GM12874 (cell line): Measurements from ENCODE around the gene UTP3.
A peak's percentile ranks its signal among the peaks of the same experiment; 100 is the strongest.

Source experiments
- TF ChIP-seq, protein P1 (sequence below): IDR thresholded peaks from 2 replicates; pipeline ENCODE4 v1.5.1; 2011; ENCODE audit warnings: low read depth, mild to moderate bottlenecking, control low read depth, low read length, moderate library complexity; ENCODE audit not compliant: insufficient read depth

The UTP3 gene

DNA sequence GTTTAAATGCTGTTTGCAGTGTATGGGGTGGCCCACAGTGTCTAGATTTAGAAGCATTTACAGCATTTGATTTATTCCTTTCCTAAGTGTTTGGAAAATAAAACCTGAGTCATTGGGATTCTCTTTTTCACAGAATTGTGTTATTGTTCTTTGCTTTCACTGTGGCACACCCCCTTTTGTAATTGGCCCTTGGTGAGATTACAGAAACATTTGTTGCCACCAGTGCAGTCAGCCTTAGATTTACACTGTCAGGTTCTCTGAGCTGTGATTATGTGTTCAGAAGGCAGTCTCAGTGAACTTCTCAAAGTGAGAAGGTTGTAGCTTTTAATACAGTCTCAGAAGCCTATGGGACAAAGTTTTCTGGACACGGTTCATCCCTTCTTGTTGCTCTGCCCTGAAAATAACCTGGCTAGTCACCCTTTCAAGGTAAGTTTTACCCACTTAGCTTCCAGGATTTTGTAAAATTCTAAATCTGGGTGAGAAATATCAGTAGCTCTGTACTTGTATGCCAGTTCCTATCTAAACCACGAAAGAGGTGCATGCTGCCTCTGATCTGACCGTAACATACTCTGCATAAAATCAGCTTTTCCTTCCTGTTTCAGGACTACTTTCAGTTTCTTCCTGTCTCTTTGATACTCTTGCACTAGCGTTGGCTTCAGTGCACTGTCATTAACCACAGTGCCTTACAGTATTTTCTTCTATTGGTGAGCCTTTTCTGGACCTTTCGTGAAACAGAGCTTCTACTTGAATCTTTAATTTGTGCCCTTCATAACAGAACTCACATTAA, 46.0 kb downstream of the UTP3 start:
- TF ChIP-seq, protein P1, sequence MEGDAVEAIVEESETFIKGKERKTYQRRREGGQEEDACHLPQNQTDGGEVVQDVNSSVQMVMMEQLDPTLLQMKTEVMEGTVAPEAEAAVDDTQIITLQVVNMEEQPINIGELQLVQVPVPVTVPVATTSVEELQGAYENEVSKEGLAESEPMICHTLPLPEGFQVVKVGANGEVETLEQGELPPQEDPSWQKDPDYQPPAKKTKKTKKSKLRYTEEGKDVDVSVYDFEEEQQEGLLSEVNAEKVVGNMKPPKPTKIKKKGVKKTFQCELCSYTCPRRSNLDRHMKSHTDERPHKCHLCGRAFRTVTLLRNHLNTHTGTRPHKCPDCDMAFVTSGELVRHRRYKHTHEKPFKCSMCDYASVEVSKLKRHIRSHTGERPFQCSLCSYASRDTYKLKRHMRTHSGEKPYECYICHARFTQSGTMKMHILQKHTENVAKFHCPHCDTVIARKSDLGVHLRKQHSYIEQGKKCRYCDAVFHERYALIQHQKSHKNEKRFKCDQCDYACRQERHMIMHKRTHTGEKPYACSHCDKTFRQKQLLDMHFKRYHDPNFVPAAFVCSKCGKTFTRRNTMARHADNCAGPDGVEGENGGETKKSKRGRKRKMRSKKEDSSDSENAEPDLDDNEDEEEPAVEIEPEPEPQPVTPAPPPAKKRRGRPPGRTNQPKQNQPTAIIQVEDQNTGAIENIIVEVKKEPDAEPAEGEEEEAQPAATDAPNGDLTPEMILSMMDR: no peak

GRCh38 chr4:70734971-70735370, 46.6 kb downstream of the UTP3 start:
- TF ChIP-seq, protein P1: no peak

- TF ChIP-seq, protein P1: peak; percentile 36; the same call in 1 of the 2 replicates
Observed at GRCh38 chr4:70735915-70736314, 47.6 kb downstream of the UTP3 start.

GRCh38 chr4:70737006-70737405, 48.7 kb downstream of the UTP3 start:
- TF ChIP-seq, protein P1: no peak

DNA sequence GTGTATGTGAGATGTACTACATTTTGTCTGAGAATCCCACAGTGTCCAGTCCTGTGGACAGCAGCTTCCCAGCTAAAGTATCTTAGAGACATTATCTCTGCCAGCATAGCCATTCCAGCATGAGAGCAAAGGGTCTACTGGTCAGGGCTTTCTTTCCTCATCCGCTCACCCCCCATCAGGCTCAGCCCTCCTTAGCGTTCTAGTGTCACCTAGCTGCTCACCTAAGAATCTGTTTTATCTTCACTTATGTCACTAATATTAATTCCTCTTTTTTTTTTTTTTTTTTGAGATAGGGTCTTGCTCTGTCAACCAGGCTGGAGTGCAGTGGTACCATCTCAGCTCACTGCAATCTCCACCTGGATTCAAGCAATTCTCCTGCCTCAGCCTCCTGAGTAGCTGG, 49.1 kb downstream of the UTP3 start:
- TF ChIP-seq, protein P1: no peak

DNA sequence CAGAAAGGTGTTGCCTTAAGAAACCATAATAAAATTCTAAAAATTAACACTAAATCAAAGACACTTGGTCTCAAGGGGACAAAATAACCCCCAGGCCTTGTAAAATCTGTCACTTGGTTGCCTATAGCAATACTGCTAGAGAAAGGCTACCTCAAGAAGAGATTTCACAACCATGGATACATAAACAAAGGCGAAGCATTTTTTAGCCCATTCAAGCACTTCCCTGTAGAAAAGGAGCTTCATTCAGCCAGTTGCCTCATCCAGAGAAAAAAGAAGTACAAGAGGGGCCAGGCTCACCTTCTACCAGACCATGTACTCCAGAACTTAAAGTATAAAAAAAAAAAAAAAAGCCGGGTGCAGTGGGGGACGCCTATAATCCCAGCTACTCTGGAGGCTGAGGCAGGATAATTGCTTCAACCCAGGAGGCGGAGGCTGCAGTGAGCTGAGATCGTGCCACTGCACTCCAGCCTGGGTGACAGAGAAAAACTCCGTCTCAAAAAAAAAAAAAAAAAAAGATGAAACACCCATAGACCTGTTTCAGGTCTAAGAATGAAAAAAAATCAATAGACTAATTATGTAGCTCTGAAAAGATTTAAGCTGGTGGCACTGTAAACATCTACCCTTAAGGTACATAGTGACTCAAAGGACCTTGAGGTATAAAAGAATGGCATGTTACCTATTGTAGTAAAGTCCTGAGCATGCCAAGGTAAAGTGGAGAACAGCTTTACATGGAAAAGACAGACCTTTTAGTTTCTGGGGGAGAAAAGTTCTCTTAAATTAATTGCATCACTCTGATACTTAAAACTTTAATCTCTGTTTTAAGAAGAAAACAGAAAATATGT, 51.4 kb downstream of the UTP3 start:
- TF ChIP-seq, protein P1: no peak
